Measurements from ENCODE around the gene BPGM. TPM values are rescaled to one million over a fixed set of nuclear protein-coding genes. Genes with fewer than 3 reads are reported as not detected.

BPGM gene
- polyA plus RNA-seq (2013, experiment 1 of 2), result 15.7 TPM
- polyA plus RNA-seq (2013, experiment 2 of 2), result 17.2 TPM

DNA sequence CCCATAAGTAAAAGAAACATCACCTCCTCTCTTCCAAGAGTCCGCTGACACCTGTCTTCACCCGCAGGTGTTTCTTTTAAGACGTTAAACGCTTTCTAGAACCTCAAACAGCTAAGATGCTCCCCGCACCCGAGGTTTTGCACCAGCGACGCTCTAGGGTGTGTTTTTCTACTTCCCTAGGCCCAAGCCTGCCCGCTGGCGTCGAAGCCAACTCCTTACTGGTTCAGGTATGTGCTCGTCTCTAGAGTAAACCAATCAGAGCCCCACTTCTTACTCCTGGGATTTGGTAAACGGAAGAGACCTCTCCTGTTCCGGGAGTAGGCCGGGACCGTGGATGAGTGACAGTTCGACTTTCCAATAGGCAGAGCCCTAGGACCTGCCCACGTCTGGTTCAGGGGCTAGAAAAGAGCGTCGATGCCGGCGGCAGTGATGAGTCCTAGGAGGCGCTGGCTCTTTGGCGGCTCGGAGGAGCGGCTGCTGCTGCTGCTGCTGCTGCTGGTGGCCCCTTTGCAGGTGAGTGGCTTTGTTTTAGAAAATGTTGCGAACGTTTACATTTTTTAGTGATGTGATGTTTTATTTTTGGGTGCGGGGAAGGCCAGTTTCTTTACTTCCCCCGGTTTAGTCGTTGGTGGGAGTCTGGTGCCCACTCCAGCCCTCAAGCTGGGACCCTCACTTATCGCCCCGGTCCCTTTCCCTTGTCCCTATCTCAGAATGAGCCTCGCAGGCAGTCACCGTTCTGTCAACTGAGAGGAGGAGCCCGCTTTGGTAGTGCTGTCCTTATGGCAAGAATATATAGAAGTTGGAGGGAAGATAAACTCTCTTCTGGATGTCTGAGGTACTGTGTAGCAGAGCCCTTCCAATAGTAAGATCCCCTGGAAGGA is at the start of gene BPGM:
TSS of gene BPGM (plus strand) at position 429 of the 881 bp plus-strand sequence. CDS start 14,655 bp downstream, outside the sequence.
- Histone ChIP-seq H3K4me1 (ENCODE audit: insufficient read depth, low read length) (peaks cover 4% of the 10 kb centered on the region; the same call in 1 of the 2 replicates), H3K9me3 (ENCODE audit: insufficient read depth, low read depth, low read length) (no peaks in the 10 kb centered on the region), H3K36me3 (ENCODE audit: insufficient read depth, low read length) (no peaks in the 10 kb centered on the region), H3K27ac (ENCODE audit: low read depth, low read length) (no peak within 1 kb of the TSS), H3K4me3 (ENCODE audit: low read length) (peak within 1 kb of the TSS; percentile 91), H3K9ac (ENCODE audit: low read depth, low read length) (peak within 1 kb of the TSS; percentile 77), H3K27me3 (ENCODE audit: insufficient read depth, low read length) (no peaks in the 10 kb centered on the region)
- WGBS, result under 1% methylated on average over 36 of the region's 36 CpGs

DNA sequence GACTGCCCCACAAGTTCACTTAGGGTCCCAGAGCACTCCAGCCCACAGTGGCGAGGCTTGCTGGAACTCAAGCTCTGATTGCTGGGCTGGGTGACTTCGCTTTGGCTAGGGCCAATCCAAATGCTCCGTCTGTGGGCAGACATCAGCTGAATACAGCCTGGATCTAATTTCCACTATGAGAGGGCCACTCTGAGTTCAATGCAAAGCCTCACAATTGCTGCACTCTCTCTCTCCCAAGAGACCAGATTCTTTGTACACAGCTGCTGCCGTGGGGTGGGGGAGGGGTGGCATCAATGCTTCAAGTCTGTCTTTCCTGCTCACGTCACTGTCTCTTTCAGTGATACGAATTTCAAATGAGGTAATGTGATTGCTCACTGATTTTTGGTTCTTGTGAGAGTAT is 47.3 kb upstream of the BPGM start:
- Histone ChIP-seq H3K9ac (ENCODE audit: low read depth, low read length) (no peak overlapping the region), H3K27ac (ENCODE audit: low read depth, low read length) (no peak overlapping the region), H3K36me3 (ENCODE audit: insufficient read depth, low read length) (no peaks in the 10 kb centered on the region), H3K4me3 (ENCODE audit: low read length) (no peak overlapping the region), H3K4me1 (ENCODE audit: insufficient read depth, low read length) (no peaks in the 10 kb centered on the region), H3K9me3 (ENCODE audit: insufficient read depth, low read depth, low read length) (0 out of 2 replicates have a peak, but pooled peaks cover 3% of the 10 kb centered on the region), H3K27me3 (ENCODE audit: insufficient read depth, low read length) (no peaks in the 10 kb centered on the region)
- 84% methylated on average over 6 of the region's 6 CpGs for WGBS

DNA sequence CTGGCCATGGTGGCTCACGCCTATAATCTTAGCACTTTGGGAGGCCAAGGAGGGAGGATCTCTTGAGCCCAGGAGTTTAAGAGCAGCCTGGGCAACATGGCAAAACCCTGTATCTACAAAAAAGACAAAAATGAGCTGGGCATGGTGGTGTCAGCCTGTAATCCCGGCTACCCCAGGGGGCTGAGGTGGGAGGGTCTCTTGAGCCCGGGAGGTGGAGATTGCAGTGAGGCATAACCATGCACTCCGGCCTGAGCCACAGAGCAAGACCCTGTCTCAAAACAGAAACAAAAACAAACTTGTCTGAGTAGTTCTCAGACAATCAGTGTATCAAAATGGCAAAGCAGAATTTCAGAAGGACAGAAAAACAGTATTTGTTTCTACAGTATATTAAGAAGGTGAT is 45.2 kb upstream of the BPGM start:
- Histone ChIP-seq H3K36me3 (ENCODE audit: insufficient read depth, low read length) (no peaks in the 10 kb centered on the region), H3K9ac (ENCODE audit: low read depth, low read length) (no peak overlapping the region), H3K27me3 (ENCODE audit: insufficient read depth, low read length) (no peaks in the 10 kb centered on the region), H3K4me3 (ENCODE audit: low read length) (no peak overlapping the region), H3K4me1 (ENCODE audit: insufficient read depth, low read length) (no peaks in the 10 kb centered on the region), H3K27ac (ENCODE audit: low read depth, low read length) (no peak overlapping the region), H3K9me3 (ENCODE audit: insufficient read depth, low read depth, low read length) (0 out of 2 replicates have a peak, but pooled peaks cover 3% of the 10 kb centered on the region)
- WGBS, result 61% methylated on average over 4 of the region's 4 CpGs

DNA sequence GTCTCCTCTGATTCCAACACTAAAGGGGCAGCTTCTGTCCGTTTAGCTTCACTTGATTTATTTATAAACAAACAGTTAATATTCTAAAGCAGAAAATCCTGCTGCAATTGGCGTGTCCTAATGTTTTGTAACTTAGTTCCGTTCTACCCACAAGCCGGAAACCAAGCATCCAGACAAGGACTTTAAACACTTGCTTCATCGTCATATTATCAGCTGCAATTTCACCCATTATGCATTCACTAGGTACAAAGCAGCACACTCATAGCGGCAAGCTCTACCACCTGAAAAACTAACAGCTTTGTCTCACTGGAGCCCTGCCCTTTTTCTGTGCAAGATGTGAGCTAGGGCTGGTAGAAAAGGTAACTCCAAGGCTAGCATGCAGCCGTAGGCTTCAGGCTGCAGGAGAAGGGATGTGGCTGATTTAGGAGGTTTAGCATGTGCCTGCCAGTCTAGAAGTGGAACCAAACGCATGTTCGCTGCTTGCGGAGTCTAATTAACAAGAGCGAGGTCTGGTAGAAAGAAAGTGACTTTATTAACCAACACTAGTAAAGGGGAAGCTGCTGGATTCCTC is 43.7 kb upstream of the BPGM start:
- no peaks in the 10 kb centered on the region for H3K27me3 ChIP-seq (ENCODE audit: insufficient read depth, low read length)
- no peak overlapping the region for H3K4me3 ChIP-seq (ENCODE audit: low read length)
- H3K27ac ChIP-seq (ENCODE audit: low read depth, low read length), result no peak overlapping the region
- no peaks in the 10 kb centered on the region for H3K4me1 ChIP-seq (ENCODE audit: insufficient read depth, low read length)
- H3K9ac ChIP-seq (ENCODE audit: low read depth, low read length), result no peak overlapping the region
- no peaks in the 10 kb centered on the region for H3K36me3 ChIP-seq (ENCODE audit: insufficient read depth, low read length)
- 90% methylated on average over 11 of the region's 11 CpGs for WGBS
- 0 out of 2 replicates have a peak, but pooled peaks cover 3% of the 10 kb centered on the region for H3K9me3 ChIP-seq (ENCODE audit: insufficient read depth, low read depth, low read length)

DNA sequence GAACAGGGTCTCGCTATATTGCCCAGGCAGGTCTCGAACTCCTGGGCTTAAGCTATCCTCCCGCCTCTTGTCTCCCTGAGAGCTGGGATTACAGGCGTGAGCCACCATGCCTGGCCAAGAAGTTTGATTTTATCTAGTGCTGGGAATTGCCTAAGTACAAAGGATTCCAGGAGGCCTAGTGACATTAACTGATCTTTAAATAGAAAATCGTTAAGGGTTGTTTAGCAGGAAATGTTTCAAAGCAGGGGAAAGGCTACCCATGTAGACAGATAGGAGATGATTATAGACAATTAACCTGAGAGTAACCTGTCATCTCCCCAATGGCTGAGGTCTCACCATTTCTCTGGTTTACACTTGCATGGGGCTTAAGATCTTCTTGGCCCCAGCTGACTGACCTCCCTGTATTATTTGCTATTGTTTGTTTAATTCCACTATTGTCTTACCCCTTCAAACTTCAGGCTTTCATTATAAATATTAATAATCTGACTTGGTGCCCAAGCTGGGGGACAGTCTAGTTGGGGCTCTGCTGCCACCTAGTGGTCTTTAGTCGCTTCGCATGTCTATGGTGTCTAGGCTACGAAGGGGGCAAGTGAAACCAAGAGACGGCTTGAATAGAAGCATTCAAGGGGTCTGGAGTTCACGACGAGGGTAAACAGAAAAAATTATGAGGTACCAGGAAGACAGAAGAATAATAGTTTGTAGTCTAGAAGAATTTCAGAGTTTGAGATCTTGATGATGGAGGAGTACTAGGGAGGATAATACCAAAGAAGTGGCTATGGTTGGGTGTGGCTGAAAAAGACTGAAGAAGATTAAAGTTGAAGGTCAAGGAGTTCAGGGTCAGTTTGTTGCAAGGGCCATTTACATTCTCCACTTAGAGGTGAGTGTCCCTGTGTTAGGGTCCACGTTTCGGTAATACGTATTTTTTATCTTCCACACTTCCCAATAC is 40.4 kb upstream of the BPGM start:
- Histone ChIP-seq H3K4me3 (ENCODE audit: low read length) (no peak overlapping the region), H3K9me3 (ENCODE audit: insufficient read depth, low read depth, low read length) (no peaks in the 10 kb centered on the region), H3K9ac (ENCODE audit: low read depth, low read length) (no peak overlapping the region), H3K36me3 (ENCODE audit: insufficient read depth, low read length) (no peaks in the 10 kb centered on the region), H3K4me1 (ENCODE audit: insufficient read depth, low read length) (no peaks in the 10 kb centered on the region), H3K27me3 (ENCODE audit: insufficient read depth, low read length) (0 out of 2 replicates have a peak, but pooled peaks cover 2% of the 10 kb centered on the region), H3K27ac (ENCODE audit: low read depth, low read length) (no peak overlapping the region)
- WGBS, result 41% methylated on average over 11 of the region's 14 CpGs

DNA sequence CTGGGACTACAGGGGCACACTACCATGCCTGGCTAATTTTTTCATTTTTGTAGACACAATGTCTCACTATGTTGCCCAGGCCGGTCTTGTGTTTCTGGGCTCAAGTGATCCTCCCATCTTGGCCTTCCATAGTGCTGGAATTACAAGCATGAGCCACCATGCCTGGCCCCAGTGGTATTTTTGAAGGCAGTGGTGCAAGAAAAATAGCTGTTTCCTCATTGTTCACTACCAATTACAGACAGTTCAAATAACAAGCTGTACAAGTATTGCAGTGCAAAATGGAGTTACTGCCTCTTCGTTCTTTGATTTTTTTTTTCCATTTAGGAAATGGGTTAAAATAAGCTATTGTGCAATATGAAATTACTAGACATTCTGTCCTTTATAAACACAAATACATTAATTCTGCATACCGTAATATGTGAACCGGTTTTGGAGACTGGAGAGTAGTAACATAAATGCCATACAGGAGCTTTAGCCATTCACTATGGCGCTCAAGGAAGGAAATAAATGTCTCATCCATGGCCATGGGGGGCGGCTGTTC is 35.0 kb upstream of the BPGM start:
- Histone ChIP-seq H3K9ac (ENCODE audit: low read depth, low read length) (no peak overlapping the region), H3K9me3 (ENCODE audit: insufficient read depth, low read depth, low read length) (no peaks in the 10 kb centered on the region), H3K36me3 (ENCODE audit: insufficient read depth, low read length) (no peaks in the 10 kb centered on the region), H3K27ac (ENCODE audit: low read depth, low read length) (no peak overlapping the region), H3K4me1 (ENCODE audit: insufficient read depth, low read length) (no peaks in the 10 kb centered on the region), H3K27me3 (ENCODE audit: insufficient read depth, low read length) (0 out of 2 replicates have a peak, but pooled peaks cover 2% of the 10 kb centered on the region), H3K4me3 (ENCODE audit: low read length) (no peak overlapping the region)
- 96% methylated on average over 5 of the region's 6 CpGs for WGBS

DNA sequence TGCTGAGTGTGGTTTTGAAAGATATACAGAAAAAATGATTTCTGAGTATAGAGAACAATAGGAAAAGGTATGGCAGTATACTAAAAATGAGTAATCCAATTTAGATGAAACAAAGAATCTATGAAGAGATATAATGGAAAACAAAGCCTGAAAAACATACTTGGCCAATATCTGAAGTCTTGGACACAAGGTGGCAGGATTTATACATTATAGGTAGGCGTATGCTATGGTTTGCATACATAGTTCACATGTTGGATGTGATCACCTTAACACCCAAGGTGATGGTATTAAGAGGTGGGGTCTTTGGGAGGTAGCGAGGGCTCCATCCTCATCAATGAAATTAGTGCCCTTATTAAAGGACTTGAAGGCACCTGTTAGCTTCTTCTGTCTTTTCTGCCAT is 34.5 kb upstream of the BPGM start:
- Histone ChIP-seq H3K27me3 (ENCODE audit: insufficient read depth, low read length) (0 out of 2 replicates have a peak, but pooled peaks cover 2% of the 10 kb centered on the region), H3K9ac (ENCODE audit: low read depth, low read length) (no peak overlapping the region), H3K27ac (ENCODE audit: low read depth, low read length) (no peak overlapping the region), H3K36me3 (ENCODE audit: insufficient read depth, low read length) (no peaks in the 10 kb centered on the region), H3K4me3 (ENCODE audit: low read length) (no peak overlapping the region), H3K9me3 (ENCODE audit: insufficient read depth, low read depth, low read length) (no peaks in the 10 kb centered on the region), H3K4me1 (ENCODE audit: insufficient read depth, low read length) (no peaks in the 10 kb centered on the region)
- WGBS, result 93% methylated on average over 2 of the region's 2 CpGs

DNA sequence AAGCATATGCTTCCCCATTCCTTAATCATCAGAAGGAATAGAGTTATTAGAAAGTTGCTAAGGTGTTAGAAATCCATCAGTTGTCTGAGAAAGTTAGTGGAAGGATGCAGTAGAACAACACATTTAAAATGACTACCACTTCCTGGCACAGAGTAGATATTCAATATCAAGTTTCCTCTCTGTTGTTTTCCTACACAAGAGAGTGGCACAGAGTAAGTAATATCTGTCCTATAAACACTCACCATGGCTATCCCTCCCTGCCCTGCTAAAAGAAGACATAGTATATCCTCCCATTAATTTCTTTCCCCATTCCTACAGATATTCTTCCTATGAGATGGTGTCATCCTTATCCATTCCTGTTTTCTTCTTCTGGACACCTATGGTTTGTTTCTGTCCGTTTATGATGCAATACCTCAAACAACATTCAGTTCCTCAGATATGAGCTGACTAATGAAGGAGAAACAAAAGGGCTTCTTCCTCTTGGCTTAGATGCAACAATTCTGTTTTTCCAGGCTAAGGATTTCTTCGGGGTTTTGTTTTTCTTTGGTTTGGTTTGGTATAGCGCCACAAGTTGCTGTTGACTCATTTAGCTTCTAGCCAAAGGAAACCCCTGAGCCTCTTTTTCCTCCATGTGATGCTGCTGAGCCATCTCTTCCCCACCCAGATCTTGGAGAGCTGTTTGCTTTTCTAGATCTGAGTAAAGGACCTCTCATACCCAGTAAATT is 32.9 kb upstream of the BPGM start:
- H3K4me1 ChIP-seq (ENCODE audit: insufficient read depth, low read length), result no peaks in the 10 kb centered on the region
- no peaks in the 10 kb centered on the region for H3K36me3 ChIP-seq (ENCODE audit: insufficient read depth, low read length)
- no peak overlapping the region for H3K27ac ChIP-seq (ENCODE audit: low read depth, low read length)
- H3K9me3 ChIP-seq (ENCODE audit: insufficient read depth, low read depth, low read length), result no peaks in the 10 kb centered on the region
- WGBS, result 90% methylated on average over 3 of the region's 3 CpGs
- 0 out of 2 replicates have a peak, but pooled peaks cover 2% of the 10 kb centered on the region for H3K27me3 ChIP-seq (ENCODE audit: insufficient read depth, low read length)
- H3K9ac ChIP-seq (ENCODE audit: low read depth, low read length), result no peak overlapping the region
- H3K4me3 ChIP-seq (ENCODE audit: low read length), result no peak overlapping the region

DNA sequence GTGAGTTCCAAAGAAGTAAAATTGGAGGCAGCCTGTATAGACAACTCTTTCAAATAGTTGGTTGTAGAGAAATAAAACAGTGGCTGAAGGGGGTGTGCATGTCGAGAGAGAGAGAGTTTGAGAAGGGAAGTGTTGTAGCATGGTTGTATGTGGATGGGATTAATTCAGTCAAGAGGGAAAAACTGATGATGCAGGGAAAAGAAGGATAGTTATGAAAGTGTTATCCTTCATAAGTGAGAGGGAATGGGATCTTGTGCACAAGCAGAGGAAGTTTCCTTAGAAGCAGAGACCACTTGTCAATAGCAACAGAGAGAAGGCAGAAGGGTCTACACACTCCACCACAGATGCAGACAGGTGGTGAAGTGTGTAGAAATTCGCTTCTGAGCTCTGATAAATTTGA is 30.0 kb upstream of the BPGM start:
- 80% methylated on average over 2 of the region's 2 CpGs for WGBS
- Histone ChIP-seq H3K9ac (ENCODE audit: low read depth, low read length) (no peak overlapping the region), H3K36me3 (ENCODE audit: insufficient read depth, low read length) (no peaks in the 10 kb centered on the region), H3K27ac (ENCODE audit: low read depth, low read length) (no peak overlapping the region), H3K4me3 (ENCODE audit: low read length) (no peak overlapping the region), H3K4me1 (ENCODE audit: insufficient read depth, low read length) (no peaks in the 10 kb centered on the region), H3K27me3 (ENCODE audit: insufficient read depth, low read length) (0 out of 2 replicates have a peak, but pooled peaks cover 2% of the 10 kb centered on the region), H3K9me3 (ENCODE audit: insufficient read depth, low read depth, low read length) (no peaks in the 10 kb centered on the region)

Measured in HUES64 (cell line).